NCI-H82 treated with DMSO at 0.1 percent for 48 hours (cell line): ENCODE data around the gene PARVB.
"Not testable (repeated sequence)": the region's sequence is repeated elsewhere in the genome, so short reads cannot be mapped to it uniquely, and the experiment has no call there.

ENCODE experiments used
- DNase-seq: peaks from one replicate; lab custom pipeline; 2025; ENCODE audit not compliant: unreplicated experiment; lab: John Stamatoyannopoulos, UW

PARVB gene

DNA sequence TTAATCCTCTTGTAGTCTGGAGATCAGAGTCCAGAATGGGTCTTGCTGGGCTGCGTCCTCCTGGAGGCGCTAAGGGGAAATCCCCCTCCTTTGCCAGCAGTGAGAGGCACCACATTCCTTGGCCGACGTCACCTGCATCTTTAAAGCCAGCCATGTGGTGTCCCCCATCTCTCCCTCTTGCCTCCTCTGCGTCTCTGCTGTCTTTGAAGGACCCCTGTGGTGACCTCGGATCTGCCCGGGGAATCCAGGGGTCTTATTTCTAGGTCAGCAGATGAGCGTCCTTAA lies 27.2 kb upstream of the PARVB start:
- no peak for DNase-seq

DNA sequence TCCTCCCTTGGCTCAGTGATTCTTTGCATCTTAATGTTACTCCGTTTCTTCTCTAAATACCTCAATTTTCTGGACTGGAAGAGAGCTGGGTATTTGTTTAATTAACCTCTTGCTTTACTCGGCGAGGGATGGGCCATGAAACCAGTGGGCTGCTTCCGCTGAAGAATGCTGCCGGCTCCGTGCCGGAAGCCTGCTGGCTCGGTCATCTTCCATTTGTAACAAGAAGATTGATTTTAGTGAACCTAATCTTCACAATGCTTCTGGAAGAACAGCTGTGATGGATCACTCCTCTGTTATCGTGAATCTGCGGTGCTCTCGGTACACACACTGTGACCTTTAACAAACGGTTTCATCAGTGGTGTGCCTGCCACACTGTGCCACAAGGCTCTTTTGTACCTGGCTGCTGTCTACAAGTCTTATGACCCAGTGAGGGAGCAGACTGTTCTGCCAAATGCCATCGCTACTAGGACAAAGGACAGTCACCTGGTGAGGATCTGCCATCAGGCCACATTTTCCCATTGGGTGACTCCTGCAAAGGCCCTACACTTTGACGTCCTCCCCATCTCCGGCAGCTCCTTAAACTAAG lies 25.3 kb upstream of the PARVB start:
- DNase-seq = no peak

DNA sequence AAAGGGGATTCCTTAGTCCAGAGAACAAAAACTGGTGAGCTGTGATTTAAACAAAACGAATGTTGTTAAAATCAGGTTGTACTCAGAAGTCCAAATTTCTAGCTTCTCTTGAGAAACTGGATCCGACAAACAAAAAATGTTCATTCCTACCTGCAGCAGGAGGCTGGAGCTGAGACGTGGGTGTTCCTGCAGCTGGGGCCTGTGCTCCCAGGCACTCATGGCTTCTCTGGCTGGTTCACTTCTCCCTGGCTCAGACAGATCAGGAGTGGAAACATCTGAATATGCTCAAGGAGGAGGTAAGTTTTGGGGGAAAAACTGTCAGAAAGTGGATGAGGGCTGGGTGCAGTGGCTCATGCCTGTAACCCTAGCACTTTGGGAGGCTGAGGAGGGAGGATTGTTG lies 24.7 kb upstream of the PARVB start:
- DNase-seq = no peak

DNA sequence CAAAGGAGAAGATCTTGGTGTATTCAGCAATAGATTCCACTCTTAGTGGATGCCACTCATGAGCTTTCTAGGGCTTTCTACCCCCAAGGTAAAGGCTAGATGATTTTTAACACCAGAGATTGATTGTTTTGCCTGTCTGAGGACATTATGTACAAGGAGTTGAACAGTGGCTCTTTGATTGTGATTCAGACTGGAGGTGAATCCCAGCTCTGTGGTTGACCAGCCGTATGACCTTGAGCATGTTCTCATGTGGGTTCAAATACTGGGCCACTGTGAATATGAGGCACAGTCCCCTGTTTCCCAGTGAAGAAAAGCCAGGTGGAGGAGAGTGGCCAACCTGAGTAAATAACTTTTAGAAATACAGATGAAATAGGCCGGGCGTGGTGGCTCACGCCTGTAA lies 24.0 kb upstream of the PARVB start:
- no peak for DNase-seq

DNA sequence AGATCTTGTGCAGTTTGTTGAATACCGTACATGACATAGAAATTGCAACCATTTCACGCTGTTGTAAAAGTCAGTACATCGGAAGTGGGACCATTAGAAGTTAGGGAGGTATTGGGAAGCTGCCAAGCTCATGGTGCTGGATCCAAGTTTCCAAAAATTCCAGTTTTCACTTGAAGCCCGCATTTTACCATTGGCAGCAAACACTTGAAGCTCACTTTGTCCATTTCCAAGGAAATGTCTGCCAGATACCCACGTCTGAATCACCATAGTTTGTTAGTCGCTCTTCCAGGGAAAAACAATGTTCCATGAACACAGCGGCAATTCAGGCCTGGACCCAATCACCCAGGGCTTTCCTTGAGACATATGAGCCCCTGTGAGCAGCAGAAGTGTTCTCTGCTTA lies 22.6 kb upstream of the PARVB start:
- no peak for DNase-seq

DNA sequence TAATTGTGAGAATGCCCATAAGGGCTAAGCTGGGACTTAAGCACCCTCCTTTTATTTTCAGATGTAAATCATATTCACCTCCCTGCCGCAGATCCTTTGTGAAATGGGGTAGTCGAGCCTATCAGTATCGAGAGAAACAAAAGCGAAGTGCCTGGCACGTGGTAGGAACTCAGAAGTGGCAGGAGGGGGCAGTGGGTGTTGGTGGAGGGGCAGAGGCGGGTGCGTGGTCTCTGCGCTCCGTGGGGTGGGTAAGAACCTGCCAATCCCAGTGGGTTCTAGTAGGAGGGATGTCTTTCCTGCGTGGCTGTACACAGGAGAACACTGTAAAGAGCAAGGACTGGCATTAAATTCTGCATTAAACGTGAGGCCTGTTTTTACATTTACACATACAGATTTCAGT lies 21.8 kb upstream of the PARVB start:
- no peak for DNase-seq

DNA sequence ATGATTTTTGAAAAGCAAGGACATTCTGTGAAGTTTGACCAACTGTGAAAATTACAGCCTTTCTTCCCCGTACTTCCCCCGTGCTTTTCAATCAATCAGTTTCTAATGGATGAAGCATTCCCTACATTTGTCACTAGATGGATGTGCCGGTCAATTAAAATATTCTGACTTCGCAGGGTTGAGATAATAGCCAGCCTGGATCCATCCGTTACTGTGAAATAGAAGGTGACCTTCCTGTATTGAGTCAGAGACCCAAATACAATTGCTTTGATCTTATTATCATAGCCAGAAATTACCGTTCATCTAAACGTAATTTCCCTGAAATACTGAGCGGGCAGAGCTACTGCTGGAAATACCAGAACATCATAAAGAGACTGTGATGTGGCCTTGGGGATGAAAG lies 21.1 kb upstream of the PARVB start:
- no peak for DNase-seq

DNA sequence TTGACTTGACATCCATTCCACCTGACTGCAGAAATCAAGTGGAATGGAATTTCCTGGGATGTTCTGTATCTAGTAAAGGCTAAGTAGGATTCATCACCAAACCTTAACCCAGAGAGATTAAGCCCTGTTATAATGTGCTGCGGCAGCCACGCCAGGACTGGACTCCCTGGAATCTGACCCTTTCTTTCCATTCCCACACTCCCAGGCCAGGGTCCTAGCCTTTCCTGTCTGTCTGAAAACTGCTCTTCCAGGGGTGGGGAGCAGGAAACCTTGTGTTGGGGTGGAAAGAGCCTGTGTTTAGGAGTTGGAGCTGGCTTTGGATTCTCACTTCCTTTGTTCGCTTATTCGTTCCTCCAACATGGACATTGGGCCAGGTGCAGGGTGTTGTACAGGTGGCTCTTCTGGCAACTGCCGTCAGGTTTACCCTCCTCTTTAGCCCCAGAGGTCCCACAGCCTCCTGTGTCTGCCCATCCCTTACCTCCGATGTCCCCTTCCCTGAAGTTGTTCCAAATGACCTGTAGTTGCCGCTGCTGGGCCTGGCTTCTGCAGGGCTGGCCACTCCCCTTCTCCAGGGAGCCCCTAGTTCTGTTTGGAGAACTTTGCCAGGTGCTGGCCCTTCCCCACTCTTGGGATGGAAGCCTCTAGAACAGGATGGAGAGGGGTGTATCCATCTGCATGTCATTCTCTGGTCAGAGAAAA lies 20.5 kb upstream of the PARVB start:
- DNase-seq = no peak

DNA sequence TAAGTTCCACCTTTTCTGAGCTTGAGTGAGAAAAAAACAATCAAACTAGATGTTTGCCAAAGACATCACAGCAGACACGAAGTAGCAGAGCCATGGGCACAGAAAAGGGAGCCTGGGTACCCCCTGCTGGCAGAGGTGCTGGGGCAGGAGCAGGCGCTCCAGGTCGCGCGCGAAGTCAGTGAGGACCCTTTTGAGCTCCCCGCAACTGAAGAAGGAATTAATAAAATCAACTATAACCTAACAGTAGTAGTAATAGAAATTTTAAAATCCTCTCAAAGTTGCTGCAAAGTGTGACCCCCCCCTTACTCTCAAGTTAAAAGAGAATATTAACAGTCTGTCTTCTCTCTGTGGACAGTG lies 20.0 kb upstream of the PARVB start:
- DNase-seq = no peak

DNA sequence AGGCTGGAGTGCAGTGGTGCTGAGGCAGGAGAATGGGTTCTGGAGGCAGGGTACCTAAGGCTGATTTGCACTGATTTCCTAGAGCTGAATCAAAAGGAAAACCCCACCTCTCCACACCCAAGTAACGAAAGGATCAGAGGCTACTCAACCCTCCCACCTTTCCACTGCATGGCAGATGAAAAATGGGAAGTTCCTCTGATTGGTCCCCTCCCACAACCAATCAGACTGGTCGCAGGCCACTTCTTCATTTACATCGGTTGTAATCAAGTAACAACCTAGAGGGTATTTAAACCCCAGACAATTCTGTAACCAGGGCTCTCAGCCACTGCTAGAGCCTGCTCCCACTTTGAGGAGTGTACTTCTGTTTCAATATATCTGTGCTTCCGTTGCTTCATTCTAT lies 18.6 kb upstream of the PARVB start:
- no peak for DNase-seq

DNA sequence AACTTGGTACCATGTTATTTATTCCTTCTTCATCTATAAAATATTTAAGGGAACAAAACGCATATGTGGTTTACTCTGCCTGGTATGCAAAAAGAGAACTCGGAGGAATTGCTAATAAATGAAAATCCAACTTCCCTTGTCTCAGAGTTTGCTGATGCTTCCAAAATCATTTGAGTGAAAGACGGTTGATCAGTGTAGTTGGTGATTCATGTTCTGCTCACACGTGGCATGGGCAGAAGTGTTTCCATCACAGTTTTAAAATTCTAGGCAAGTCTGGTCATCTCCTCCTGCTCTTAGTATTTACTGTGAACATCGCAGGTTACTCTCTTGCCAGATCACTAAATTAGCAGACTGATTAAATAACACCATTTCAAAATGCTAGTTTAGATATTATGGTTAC lies 11.9 kb upstream of the PARVB start:
- no peak for DNase-seq

DNA sequence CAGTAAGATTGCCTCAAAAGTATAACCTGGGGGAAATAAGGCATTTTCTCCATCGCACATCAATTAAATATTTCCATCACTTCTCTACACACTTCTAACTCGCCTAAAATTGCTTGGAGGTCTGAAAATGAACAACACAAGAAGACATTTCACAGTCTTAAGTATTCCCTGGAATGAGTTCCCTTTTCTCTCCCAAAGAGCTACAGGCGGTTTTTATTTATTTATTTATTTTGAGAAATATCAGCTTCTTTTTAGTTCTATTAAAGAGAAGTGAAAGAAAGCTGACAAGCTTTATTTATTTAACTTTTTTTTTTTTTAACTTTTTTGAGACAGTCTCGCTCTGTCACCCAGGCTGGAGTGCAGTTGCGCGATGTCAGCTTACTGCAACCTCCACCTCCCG lies 11.5 kb upstream of the PARVB start:
- DNase-seq = no peak

DNA sequence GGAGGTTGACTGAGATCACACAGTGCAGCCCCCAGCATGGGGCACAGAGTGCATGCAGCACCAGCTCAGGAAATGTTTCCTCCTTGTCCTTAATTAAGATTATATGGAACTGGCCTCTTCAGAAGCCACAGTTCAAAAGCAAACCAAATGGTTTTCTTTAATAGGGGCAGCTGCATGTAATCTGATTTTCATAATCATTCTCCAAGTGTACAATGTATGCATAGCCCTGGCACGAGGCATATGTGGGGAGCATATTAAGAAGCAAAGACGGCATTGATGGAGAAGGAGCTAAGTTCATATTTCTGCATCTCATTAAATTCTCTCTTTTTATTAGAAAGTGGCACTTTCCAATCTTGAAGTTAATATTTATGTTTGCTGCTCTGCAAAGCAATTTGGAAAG lies 9.9 kb upstream of the PARVB start:
- DNase-seq = no peak

DNA sequence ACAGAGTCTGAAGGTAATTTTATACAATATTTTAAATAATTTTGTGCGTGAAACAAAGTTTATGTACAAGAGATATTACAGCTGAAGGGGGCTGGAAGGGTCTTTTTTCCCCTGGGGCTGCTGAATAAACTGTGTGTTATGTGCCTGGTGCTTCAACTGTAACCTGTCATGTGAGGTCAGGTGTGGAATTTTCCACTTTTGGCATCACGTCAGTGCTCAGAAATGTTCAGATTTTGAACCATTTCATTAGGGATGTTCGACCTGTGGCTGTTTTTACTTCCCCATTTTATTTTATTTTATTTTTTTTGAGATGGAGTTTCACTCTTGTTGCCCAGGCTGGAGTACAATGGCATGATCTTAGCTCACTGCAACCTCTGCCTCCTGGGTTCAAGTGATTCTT lies 7.5 kb upstream of the PARVB start:
- not testable (repeated sequence) for DNase-seq

DNA sequence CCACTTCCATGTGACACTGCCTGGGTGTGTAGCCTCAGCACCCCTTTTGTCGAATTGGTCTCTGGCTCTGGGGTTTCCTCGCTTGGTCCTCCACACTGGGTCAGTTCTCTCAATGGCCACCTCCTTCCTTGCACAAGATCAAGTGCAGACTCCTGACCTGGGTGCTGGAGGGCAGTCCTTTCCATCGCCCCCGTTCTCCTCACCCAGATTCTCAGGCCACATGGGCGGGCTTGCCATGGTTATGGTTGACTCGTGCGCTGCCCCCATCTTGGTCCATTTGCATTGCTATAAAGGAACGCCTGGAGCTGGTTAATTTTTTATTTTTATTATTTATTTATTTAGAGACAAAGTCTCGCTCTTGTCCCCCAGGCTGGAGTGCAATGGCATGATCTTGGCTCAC lies 5.5 kb upstream of the PARVB start:
- DNase-seq = no peak

DNA sequence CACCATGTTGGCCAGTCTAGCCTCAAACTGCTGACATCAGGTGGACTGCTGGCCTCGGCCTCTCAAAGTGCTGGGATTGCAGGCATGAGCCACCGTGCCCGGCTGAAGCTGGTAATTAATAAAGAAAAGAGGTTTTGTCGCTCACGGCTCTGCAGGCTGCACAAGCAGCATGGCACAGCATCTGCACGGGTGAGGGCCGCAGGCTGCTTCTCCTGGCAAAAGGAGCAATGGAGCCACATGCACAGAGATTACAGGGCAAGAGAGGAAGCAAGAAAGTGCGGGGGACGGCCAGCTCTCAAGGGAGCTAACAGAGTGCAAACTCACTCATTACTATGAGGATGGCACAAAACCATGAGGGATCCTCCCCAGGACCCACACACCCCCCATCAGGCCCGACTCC lies 4.7 kb upstream of the PARVB start:
- DNase-seq = no peak

DNA sequence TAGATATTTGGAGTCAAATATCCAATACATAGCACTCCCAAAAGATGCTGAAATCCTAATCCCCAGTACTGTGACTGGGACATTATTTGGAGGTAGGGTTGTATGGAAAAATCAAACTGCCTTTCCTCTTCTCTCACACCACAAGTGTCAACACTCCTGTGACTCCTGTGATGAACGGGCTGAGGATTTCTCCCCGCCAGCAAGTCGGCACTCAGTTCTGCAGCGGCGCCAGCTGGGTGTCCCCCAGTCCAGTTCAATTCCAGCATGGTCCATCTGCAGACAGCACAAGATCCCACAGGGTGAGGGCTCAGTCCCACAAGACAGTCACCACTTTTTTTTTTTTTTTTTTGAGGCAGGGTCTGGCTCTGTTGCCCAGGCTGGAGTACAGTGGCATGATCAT lies 4.3 kb upstream of the PARVB start:
- no peak for DNase-seq

DNA sequence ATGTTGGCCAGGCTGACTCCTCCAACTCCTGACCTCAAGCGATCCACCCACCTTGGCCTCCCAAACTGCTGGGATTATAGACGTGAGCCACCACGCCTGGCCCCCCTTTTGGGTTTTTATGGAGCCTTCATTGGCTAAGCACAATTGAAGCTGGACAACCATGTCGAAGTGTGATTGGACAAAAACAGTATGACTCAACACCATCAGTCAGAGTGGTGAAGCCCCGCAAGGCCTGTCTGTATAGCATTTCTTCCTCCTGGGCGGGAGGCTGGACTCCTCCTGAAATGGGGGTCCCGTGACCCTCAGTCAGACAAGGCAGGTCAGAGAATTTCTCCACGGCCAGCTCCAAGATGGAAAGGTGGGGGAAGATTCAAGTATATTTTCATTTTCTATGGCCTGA lies 3.1 kb upstream of the PARVB start:
- no peak for DNase-seq

DNA sequence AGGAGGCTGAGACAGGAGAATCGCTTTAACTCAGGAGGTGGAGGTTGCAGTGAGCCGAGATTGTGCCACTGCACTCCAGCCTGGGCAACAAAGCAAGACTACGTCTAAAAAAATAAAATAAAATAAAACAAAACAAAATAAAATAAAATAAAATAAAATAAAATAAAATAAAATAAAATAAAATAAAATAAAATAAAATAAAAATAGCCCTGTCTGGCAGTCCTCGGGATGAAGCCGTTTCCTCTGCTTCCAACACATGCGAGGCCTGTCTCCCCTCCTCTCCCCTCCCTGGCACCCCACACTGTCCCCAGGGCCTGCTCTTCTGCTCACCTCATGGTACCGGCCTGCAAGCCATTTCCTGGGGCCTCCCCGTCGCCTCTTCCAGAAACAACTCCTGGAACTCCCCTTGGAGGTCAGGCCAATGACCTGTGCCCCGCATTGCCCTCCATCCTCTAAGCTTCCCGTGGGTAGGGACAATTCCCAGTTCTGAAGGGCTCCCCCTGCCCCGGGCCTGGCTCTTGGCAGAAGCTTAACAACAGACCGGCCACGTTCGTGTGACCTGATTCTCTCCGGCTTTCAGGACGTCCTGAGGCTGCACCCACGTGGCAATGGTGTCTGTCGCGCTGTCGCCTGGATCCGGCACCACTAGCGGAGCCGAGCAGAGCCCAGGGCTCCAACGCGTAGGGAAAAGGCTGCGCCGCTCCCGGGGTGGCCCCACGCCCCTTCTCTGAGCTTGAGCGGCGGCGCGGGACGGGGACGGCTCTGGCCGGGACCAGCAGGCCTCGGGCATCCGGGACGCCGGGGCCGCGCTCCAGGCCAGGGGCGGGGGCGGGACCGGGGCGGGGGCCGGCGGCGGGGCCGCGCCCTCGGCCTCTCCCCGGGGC lies 456 bp upstream of the PARVB start:
- DNase-seq = no peak

DNA sequence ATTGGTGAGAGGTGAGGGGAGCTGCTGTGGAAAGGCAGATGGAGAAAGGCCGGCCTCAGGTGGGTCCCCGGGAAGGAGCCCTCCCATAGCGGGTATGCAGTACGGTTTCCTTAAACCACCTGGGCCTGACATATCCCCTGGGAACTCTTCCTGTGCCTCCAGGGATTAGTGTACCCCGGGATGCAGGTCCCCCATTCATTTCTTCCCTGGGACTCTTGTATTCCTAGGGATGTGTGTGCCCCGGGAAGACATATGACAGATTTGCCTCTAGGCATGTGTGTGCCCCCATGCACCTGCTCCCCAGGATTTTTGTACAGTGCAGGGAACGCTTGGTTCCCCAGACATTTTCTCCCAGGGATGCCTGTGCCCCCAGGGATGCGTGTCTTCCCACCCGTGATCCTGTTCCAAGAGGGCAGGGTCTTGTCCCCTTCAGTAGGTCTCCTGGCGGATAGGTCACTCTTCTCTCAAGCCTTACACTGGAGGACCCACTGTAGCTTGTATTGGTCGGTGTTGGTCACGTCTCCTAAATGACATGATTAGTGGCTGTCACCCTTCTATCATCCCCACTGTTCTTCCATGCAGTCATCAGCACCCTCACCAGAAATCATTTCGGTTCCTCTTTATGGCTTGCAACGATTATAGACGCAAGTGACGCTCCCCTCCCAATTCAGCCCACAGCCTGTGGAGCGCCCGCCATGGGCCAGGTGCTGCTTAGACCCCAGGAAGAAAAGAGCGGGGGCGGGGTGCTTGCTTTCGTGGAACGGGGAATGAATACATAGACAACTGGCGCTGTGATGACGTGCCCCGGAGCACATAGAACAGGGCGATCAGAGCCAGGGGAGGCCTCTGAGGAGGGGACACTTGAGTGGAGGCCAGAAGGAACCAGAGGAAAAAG lies 1.3 kb downstream of the PARVB start:
- DNase-seq = no peak

DNA sequence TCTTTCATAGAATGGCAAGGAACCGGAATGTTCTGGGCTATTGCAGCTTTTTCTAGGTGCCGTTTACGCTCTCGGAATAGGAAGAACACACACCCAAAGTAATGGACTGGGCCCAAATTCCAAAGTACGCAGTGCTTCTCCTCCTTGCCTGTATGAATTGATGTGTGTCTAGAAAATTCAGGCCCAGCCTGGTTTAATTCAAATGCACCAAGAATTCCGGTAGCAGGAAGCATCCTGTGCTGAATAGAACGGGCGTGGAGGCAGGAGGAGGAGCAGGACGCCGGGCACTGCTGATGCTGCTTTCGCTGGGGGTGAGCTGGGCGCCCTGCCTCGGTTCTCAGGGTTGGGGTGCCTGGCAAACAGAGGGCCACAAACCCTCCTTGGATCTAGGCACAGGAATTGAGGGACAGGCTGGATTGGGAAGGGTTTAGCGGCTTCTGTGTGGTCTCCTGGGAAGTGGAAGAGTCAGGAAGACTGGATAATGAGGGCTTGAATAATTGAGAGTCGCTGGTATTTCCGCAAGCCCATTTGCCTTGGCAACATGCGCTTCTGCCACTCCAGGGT lies 2.0 kb downstream of the PARVB start:
- no peak for DNase-seq
